Uterus (tissue), 4 donors: ENCODE results near the gene UBE2QL1. TPM values are rescaled to one million over a fixed set of nuclear protein-coding genes. Genes with fewer than 3 reads are reported as not detected.

ENCODE experiments used
- DNase-seq, 2 donors: peaks; one replicate each; pipeline ENCODE4 v3.0.0-alpha.2; 2019 to 2020
- H3K27ac ChIP-seq, 2 donors: fragments of 200-600 bp; sonication (generic); 1 replicate in 1 of 2; 2 replicates in 1 of 2; pipeline ENCODE4 v1.5.1; 2016 to 2018
- H3K27me3 ChIP-seq, 2 donors: fragments of 200-600 bp; sonication (generic); one replicate each; pipeline ENCODE4 v1.5.1; 2018 to 2019; ENCODE audit warnings: control low read depth in 1 of 2
- H3K36me3 ChIP-seq, 2 donors: fragments of 200-600 bp; sonication (generic); one replicate each; pipeline ENCODE4 v1.5.1; 2019; ENCODE audit warnings: control low read depth in 1 of 2
- H3K4me1 ChIP-seq, 2 donors: fragments of 200-600 bp; sonication (generic); one replicate each; pipeline ENCODE4 v1.5.1; 2018 to 2019; ENCODE audit warnings: control low read depth in 1 of 2
- H3K4me3 ChIP-seq, 2 donors: fragments of 200-600 bp; sonication (generic); 1 replicate in 1 of 2; 2 replicates in 1 of 2; pipeline ENCODE4 v1.5.1; 2018 to 2019; ENCODE audit warnings: mild to moderate bottlenecking in 1 of 2
- H3K9me3 ChIP-seq, 2 donors: fragments of 200-600 bp; sonication (generic); one replicate each; pipeline ENCODE4 v1.5.1; 2019; ENCODE audit warnings: control low read depth in 1 of 2
- POLR2A ChIP-seq, 2 donors: fragments of 450-650 bp; IDR thresholded peaks; one replicate each; pipeline ENCODE4 v1.6.1; 2016; ENCODE audit warnings: antibody characterized with exemption in 2 of 2, mild to moderate bottlenecking in 1 of 2, moderate library complexity in 1 of 2
- intact Hi-C: fragments of 100-400 bp; cut with DNase I; formaldehyde crosslinking; loops from one replicate; pipeline ENCODE4 v1.15.1; 2023; ENCODE audit warnings: low total_unique reads
- total RNA-seq, 4 donors: library from RNA; depleted of rRNA in 3 of 4; stranded (reverse); fragments of >200 nt in 3 of 4; gene quantifications; one replicate each; pipeline versions ENCODE4 v1.1.0 to v1.2.4, GENCODE V29; 2014 to 2023
- TF ChIP-seq, protein P1 (sequence below), 4 experiments: fragments of 200-600 bp in 2 of 4; fragments of 450-650 bp in 2 of 4; sonication (generic) in 2 of 4; IDR thresholded peaks; one replicate each; pipeline ENCODE4 v1.5.1; 2016 to 2019; ENCODE audit warnings: antibody characterized with exemption in 4 of 4, mild to moderate bottlenecking in 2 of 4, moderate library complexity in 1 of 4
- donor health status: DM: yes; HTN: yes; CAD: no.

UBE2QL1 gene
- total RNA-seq, 4 donors from 2014 or later, result 0.34 to 0.90 TPM; not detected in 2

DNA sequence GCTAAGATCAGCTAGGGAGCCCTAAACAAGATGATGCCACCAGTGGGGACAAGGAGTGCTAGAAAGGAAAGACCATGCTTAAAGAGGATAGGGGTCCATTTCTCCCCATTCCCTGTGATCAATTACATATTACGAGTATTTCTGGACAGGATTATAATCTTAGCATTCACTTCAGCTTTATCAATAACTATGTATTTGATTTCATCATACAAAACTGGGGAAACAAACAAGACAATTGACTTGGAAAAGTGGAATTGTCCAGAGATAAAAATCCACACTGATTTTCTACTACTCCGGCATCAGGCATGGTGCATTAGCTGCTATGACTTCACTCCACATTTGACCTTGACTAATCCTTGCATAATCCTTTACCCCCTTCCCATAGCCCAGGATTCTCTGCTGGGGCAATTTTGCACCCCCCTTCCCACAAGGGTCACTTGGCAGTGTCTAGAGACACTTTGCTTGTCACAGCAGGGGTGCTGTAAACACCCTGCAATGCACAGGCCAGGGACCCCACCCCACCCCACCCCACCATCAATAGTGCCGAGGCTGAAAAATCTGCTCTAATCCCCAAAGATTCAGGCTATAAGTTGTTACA, 29.9 kb upstream of the UBE2QL1 start:
- H3K9me3 ChIP-seq, result no peaks in the 10 kb centered on the region

DNA sequence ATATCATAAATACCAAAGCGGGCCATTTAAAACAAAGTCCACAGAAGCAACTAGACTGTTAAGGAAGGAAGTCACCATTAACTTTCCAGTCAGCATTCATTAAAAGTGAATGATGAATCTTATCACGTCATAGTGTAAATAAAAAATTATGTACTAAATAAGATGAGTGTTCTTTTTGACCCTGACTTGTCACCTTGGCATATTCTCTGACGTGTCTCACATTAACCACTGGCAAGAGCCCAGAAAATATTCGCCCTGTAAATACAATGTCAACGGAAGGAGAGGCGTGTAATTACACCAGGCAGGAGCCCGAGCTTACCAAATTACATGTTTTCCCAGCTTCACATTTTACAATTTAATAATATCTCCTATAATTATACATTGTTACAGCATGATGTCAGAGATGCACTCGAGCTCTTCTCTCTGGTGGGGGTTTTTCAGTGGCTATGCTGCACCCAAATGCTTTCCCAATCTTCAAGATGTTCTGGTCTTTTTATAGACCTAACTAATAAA, 29.3 kb upstream of the UBE2QL1 start:
- Histone ChIP-seq H3K9me3 (no peaks in the 10 kb centered on the region), H3K27me3 (no peaks in the 10 kb centered on the region), H3K27ac (no peak overlapping the region), H3K36me3 (no peaks in the 10 kb centered on the region), H3K4me3 (no peak overlapping the region), H3K4me1 (no peaks in the 10 kb centered on the region)
- TF ChIP-seq, protein P1, sequence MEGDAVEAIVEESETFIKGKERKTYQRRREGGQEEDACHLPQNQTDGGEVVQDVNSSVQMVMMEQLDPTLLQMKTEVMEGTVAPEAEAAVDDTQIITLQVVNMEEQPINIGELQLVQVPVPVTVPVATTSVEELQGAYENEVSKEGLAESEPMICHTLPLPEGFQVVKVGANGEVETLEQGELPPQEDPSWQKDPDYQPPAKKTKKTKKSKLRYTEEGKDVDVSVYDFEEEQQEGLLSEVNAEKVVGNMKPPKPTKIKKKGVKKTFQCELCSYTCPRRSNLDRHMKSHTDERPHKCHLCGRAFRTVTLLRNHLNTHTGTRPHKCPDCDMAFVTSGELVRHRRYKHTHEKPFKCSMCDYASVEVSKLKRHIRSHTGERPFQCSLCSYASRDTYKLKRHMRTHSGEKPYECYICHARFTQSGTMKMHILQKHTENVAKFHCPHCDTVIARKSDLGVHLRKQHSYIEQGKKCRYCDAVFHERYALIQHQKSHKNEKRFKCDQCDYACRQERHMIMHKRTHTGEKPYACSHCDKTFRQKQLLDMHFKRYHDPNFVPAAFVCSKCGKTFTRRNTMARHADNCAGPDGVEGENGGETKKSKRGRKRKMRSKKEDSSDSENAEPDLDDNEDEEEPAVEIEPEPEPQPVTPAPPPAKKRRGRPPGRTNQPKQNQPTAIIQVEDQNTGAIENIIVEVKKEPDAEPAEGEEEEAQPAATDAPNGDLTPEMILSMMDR (IDR thresholded peaks at IDR 0.05), result no peak
- no peak for TF ChIP-seq POLR2A (IDR thresholded peaks at IDR 0.05)
- no peak for DNase-seq
- intact Hi-C loops, result no loop called here

More for the DNA sequence above, 29.9 kb upstream of the UBE2QL1 start:
- no peak overlapping the region for H3K27ac ChIP-seq
- no peaks in the 10 kb centered on the region for H3K36me3 ChIP-seq
- TF ChIP-seq, protein P1 (IDR thresholded peaks at IDR 0.05), result no peak
- no peak for TF ChIP-seq POLR2A (IDR thresholded peaks at IDR 0.05)
- intact Hi-C loops, result no loop called here
- no peak overlapping the region for H3K4me3 ChIP-seq
- no peaks in the 10 kb centered on the region for H3K27me3 ChIP-seq
- no peaks in the 10 kb centered on the region for H3K4me1 ChIP-seq
- DNase-seq, result no peak

DNA sequence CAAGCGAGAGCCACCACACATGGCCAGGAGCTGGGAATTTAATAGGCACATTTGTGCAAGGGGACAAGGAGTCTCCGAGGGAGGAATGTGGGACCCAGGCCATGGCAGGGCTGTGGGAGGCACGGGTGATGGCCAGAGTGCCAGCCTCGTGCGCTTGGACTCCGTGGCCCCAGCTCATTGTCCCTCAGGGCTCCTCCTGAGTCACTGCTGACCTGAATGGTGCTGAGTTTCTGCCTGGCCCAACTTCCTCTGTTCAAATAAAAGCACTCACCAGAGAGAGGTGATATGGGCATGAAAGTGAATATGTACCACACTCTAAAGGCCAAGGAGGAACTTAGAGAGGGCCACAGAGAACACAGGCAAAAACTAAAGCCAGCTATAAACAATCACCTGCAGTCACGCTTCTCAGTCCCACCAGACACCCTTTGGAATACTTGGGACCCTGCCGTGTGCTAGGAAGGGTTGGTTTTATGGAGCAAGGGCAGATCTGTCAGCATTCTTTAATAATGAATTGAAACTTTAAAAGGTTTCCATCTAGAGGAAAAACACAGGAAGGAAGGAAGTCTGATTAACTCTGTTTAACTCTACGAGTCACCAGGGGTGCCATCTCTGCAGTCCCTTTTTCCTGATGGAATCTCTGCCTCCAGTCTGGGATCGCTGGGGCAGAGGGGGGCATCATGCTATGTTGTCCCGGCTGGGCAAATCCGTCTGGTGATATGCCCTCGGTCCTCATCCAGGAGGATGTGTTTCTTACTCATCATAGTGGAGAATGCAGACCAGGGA, 25.1 kb upstream of the UBE2QL1 start:
- Histone ChIP-seq H3K36me3 (no peaks in the 10 kb centered on the region), H3K4me1 (no peaks in the 10 kb centered on the region), H3K4me3 (no peak overlapping the region), H3K27me3 (no peaks in the 10 kb centered on the region), H3K27ac (no peak overlapping the region), H3K9me3 (no peaks in the 10 kb centered on the region)
- intact Hi-C loops, result no loop called here
- no peak for DNase-seq
- TF ChIP-seq POLR2A (IDR thresholded peaks at IDR 0.05), result no peak
- TF ChIP-seq, protein P1 (IDR thresholded peaks at IDR 0.05), result no peak

DNA sequence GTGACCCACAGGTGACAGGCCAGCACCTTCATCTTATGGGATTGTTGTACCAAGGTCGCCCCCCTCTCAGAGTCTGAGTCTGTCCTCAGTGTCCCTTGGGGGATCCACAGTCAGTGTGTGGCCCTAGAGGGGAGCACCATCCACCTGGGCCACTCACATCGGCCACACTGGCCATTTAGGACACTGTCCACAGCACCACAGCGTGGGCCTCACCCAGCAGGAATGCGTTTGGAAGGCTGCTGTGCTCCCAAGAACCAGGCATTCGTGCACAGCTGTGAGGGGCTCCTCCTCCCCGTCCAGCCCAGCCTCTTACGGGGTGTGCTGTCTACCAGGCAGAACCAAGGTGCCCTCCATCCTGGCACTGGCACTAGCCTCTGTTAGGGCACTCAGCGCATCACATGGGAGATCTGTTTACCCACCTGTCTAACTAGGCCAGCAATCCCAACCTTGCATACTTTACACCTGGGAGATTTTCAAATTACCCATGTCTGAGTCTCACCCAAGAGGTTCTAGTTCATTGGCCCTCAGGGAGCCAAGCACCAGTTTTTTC, 24.5 kb upstream of the UBE2QL1 start:
- no peak for TF ChIP-seq POLR2A (IDR thresholded peaks at IDR 0.05)
- TF ChIP-seq, protein P1 (IDR thresholded peaks at IDR 0.05), result no peak
- intact Hi-C loops, result no loop called here
- no peaks in the 10 kb centered on the region for H3K4me1 ChIP-seq
- no peak for DNase-seq
- no peak overlapping the region for H3K27ac ChIP-seq
- no peaks in the 10 kb centered on the region for H3K36me3 ChIP-seq
- H3K27me3 ChIP-seq, result no peaks in the 10 kb centered on the region
- no peak overlapping the region for H3K4me3 ChIP-seq
- no peaks in the 10 kb centered on the region for H3K9me3 ChIP-seq

DNA sequence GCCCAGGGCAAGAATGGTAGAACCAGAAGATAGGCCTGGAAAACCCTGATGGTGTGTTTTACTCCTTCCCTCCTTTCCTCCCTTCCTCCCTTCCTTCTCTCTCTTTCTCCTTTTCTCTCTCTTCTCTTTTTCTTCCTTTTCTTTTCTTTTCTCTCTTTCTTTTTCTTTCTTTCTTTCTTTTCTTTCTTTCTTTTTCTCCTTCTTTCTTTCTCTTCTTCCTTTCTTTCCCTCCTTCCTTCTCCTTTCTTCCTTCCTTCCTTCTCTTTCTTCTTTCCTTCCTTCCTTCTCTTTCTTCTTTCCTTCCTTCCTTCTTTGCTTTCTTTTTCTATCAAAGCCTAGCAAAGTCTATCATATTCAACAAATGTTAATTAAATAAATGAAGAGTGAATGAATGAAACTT, 24.0 kb upstream of the UBE2QL1 start:
- Histone ChIP-seq H3K4me1 (no peaks in the 10 kb centered on the region), H3K9me3 (no peaks in the 10 kb centered on the region), H3K4me3 (no peak overlapping the region), H3K27ac (no peak overlapping the region), H3K36me3 (no peaks in the 10 kb centered on the region), H3K27me3 (no peaks in the 10 kb centered on the region)
- intact Hi-C loops, result no loop called here
- no peak for TF ChIP-seq POLR2A (IDR thresholded peaks at IDR 0.05)
- TF ChIP-seq, protein P1 (IDR thresholded peaks at IDR 0.05), result no peak
- DNase-seq, result no peak
